ENCODE results near the gene SOBP.

The SOBP gene

GRCh38 chr6:107629548-107630129, 139.7 kb downstream of the SOBP start:
- peaks cover 36% of the 10 kb centered on the region for H3K27me3 ChIP-seq (ENCODE audit: insufficient read depth, low read length)
- no peak overlapping the region for H3K27ac ChIP-seq (ENCODE audit: low read depth, low read length)
- H3K79me2 ChIP-seq (ENCODE audit: control insufficient read depth, insufficient read depth, low read length, unreplicated experiment), result no peaks in the 10 kb centered on the region
- H3K4me3 ChIP-seq (ENCODE audit: low read depth, low read length), result no peak overlapping the region
- H2AFZ ChIP-seq (ENCODE audit: low read length, unreplicated experiment), result no peak overlapping the region
- no peaks in the 10 kb centered on the region for H3K36me3 ChIP-seq (ENCODE audit: insufficient read depth, low read length)
- no peaks in the 10 kb centered on the region for H3K4me1 ChIP-seq (ENCODE audit: control insufficient read depth, insufficient read depth, low read length, unreplicated experiment)

DNA sequence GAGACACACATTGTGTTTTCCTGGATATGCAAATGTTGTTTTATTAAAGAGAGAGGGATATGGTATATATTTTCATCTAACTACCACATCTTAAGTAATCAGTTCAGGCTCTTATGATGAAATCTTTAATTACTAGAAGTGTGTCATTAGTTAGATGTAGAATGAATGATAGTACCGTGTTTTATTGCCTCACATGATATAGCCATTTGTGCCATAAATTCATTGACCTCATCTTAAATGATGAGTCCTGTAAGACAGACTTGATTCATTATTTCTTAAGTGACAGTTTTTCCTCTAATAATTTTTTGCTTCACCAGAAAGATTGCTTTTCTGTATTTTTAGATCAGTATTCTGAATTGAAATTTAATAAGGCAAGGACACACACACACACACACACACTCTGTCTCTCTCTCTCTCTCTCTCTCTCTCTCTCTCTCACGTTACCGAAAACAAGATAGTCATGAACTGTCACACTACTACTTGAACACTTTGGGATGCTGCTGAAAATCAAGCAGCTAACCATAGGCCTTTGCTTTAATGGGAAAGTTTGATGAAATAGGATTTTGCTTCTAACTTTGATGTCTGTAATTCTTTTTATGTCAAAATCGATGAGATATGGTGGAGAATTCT, 140.5 kb downstream of the SOBP start:
- Histone ChIP-seq H2AFZ (ENCODE audit: low read length, unreplicated experiment) (no peak overlapping the region), H3K36me3 (ENCODE audit: insufficient read depth, low read length) (no peaks in the 10 kb centered on the region), H3K27ac (ENCODE audit: low read depth, low read length) (no peak overlapping the region), H3K4me3 (ENCODE audit: low read depth, low read length) (no peak overlapping the region), H3K27me3 (ENCODE audit: insufficient read depth, low read length) (peaks cover 41% of the 10 kb centered on the region), H3K79me2 (ENCODE audit: control insufficient read depth, insufficient read depth, low read length, unreplicated experiment) (no peaks in the 10 kb centered on the region), H3K4me1 (ENCODE audit: control insufficient read depth, insufficient read depth, low read length, unreplicated experiment) (no peaks in the 10 kb centered on the region)

DNA sequence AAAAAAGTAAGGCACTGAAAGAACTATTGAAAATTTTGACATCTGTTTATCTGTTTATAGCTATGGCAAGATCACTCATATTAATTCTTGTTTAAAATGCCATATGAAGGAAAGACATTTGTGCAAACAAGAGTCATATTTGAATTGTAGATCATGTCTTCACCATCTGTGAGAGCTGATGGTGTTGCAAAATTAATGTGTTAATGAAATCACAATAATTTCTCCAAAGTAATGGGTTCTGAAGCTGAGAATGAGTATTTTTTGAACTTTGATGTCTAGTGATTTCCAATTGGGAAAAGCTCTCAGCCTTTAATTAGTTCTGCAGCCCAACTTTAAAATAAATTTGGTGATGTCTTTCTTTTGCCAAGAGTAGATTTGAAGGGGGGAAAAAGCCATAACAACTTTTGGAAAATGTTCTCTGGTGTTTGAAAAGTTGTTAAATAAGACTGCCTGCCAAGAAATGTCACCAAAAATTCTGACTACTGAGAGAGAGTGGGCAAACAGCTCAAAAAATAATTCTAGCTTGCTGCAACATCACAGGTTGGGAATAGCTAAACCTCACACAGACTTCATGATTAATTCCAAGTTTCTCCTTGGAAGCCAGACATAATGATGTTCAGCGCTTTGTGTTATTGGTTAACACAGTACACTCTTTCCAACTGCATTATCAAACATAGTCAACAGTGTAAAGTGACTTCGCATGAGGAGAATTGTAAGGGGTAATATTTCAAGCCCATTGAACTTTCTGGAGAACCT, 142.6 kb downstream of the SOBP start:
- Histone ChIP-seq H3K36me3 (ENCODE audit: insufficient read depth, low read length) (no peaks in the 10 kb centered on the region), H3K4me3 (ENCODE audit: low read depth, low read length) (no peak overlapping the region), H3K27ac (ENCODE audit: low read depth, low read length) (no peak overlapping the region), H3K4me1 (ENCODE audit: control insufficient read depth, insufficient read depth, low read length, unreplicated experiment) (no peaks in the 10 kb centered on the region), H3K79me2 (ENCODE audit: control insufficient read depth, insufficient read depth, low read length, unreplicated experiment) (no peaks in the 10 kb centered on the region), H2AFZ (ENCODE audit: low read length, unreplicated experiment) (no peak overlapping the region), H3K27me3 (ENCODE audit: insufficient read depth, low read length) (peaks cover 54% of the 10 kb centered on the region)

DNA sequence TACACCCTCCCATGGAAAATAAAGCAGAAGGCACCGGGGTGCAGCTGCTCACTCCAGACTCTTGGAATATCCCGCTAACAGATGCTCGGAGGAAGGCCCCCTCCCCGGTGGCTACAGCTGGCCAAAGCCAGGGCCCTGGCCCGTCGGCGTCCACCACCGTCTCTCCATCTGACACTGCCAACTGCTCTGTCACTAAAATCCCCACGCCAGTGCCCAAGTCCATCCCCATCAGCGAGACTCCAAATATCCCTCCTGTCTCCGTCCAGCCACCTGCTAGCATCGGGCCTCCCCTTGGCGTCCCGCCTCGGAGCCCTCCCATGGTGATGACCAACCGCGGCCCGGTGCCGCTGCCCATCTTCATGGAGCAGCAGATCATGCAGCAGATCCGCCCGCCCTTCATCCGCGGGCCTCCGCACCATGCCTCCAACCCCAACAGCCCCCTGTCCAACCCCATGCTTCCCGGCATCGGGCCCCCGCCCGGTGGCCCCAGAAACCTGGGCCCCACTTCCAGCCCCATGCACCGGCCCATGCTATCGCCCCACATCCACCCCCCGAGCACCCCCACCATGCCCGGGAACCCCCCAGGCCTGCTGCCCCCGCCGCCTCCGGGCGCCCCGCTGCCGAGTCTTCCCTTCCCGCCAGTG, 143.9 kb downstream of the SOBP start:
- peaks cover 54% of the 10 kb centered on the region for H3K27me3 ChIP-seq (ENCODE audit: insufficient read depth, low read length)
- no peaks in the 10 kb centered on the region for H3K36me3 ChIP-seq (ENCODE audit: insufficient read depth, low read length)
- H2AFZ ChIP-seq (ENCODE audit: low read length, unreplicated experiment), result no peak overlapping the region
- no peaks in the 10 kb centered on the region for H3K79me2 ChIP-seq (ENCODE audit: control insufficient read depth, insufficient read depth, low read length, unreplicated experiment)
- H3K27ac ChIP-seq (ENCODE audit: low read depth, low read length), result no peak overlapping the region
- no peak overlapping the region for H3K4me3 ChIP-seq (ENCODE audit: low read depth, low read length)
- no peaks in the 10 kb centered on the region for H3K4me1 ChIP-seq (ENCODE audit: control insufficient read depth, insufficient read depth, low read length, unreplicated experiment)

DNA sequence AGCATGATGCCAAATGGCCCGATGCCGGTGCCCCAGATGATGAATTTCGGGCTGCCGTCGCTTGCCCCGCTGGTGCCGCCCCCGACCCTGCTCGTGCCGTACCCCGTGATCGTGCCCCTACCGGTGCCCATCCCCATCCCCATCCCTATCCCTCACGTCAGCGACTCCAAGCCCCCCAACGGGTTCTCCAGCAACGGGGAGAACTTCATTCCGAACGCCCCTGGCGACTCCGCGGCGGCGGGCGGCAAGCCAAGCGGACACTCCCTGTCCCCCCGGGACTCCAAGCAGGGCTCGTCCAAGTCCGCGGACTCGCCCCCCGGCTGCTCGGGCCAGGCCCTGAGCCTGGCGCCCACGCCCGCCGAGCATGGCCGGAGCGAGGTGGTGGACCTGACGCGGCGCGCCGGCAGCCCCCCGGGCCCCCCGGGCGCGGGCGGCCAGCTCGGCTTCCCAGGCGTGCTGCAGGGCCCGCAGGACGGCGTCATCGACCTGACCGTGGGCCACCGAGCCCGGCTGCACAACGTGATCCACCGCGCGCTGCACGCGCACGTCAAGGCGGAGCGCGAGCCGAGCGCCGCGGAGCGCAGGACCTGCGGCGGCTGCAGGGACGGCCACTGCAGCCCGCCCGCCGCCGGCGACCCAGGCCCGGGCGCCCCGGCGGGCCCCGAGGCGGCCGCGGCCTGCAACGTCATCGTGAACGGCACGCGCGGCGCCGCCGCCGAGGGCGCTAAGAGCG, 144.6 kb downstream of the SOBP start:
- Histone ChIP-seq H3K27ac (ENCODE audit: low read depth, low read length) (no peak overlapping the region), H3K4me1 (ENCODE audit: control insufficient read depth, insufficient read depth, low read length, unreplicated experiment) (no peaks in the 10 kb centered on the region), H2AFZ (ENCODE audit: low read length, unreplicated experiment) (no peak overlapping the region), H3K79me2 (ENCODE audit: control insufficient read depth, insufficient read depth, low read length, unreplicated experiment) (no peaks in the 10 kb centered on the region), H3K36me3 (ENCODE audit: insufficient read depth, low read length) (no peaks in the 10 kb centered on the region), H3K4me3 (ENCODE audit: low read depth, low read length) (no peak overlapping the region), H3K27me3 (ENCODE audit: insufficient read depth, low read length) (peaks cover 59% of the 10 kb centered on the region)

DNA sequence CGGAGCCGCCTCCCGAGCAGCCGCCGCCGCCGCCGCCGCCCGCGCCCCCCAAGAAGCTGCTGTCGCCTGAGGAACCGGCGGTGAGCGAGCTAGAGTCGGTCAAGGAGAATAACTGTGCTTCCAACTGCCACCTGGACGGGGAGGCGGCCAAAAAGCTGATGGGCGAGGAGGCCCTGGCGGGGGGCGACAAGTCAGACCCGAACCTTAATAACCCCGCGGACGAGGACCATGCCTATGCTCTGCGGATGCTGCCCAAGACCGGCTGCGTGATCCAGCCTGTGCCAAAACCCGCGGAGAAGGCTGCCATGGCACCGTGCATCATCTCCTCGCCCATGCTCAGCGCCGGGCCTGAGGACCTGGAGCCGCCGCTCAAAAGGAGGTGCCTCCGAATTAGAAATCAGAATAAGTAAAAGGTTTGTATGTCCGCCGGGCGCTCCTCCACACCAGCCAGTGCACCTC, 145.2 kb downstream of the SOBP start:
- H3K27ac ChIP-seq (ENCODE audit: low read depth, low read length), result no peak overlapping the region
- no peaks in the 10 kb centered on the region for H3K79me2 ChIP-seq (ENCODE audit: control insufficient read depth, insufficient read depth, low read length, unreplicated experiment)
- H3K4me3 ChIP-seq (ENCODE audit: low read depth, low read length), result no peak overlapping the region
- H3K4me1 ChIP-seq (ENCODE audit: control insufficient read depth, insufficient read depth, low read length, unreplicated experiment), result no peaks in the 10 kb centered on the region
- no peak overlapping the region for H2AFZ ChIP-seq (ENCODE audit: low read length, unreplicated experiment)
- peaks cover 60% of the 10 kb centered on the region for H3K27me3 ChIP-seq (ENCODE audit: insufficient read depth, low read length)
- no peaks in the 10 kb centered on the region for H3K36me3 ChIP-seq (ENCODE audit: insufficient read depth, low read length)

DNA sequence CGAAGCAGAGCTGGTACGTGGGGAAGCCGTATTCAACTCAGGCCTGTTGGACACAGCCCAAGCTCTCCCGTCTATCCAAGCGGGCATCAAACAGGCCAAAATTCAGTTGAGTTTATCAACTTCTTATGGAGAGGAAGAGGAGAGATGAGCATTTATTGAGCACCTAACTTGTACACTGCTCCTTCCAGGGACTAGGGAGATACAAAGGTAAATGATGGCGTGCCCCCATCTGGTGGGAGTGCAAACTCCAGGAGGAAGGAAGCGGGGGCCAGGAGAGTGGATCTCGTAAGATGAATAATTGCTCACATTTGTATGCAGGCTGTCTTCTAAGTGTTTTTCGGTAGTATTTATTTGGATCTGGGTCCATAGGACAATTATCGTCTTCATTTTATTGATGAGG, 146.6 kb downstream of the SOBP start:
- Histone ChIP-seq H2AFZ (ENCODE audit: low read length, unreplicated experiment) (no peak overlapping the region), H3K79me2 (ENCODE audit: control insufficient read depth, insufficient read depth, low read length, unreplicated experiment) (no peaks in the 10 kb centered on the region), H3K4me3 (ENCODE audit: low read depth, low read length) (no peak overlapping the region), H3K36me3 (ENCODE audit: insufficient read depth, low read length) (no peaks in the 10 kb centered on the region), H3K4me1 (ENCODE audit: control insufficient read depth, insufficient read depth, low read length, unreplicated experiment) (no peaks in the 10 kb centered on the region), H3K27me3 (ENCODE audit: insufficient read depth, low read length) (peaks cover 64% of the 10 kb centered on the region), H3K27ac (ENCODE audit: low read depth, low read length) (no peak overlapping the region)

- H3K27ac ChIP-seq (ENCODE audit: low read depth, low read length), result no peak overlapping the region
Observed at GRCh38 chr6:107637316-107638315, 147.7 kb downstream of the SOBP start.

DNA sequence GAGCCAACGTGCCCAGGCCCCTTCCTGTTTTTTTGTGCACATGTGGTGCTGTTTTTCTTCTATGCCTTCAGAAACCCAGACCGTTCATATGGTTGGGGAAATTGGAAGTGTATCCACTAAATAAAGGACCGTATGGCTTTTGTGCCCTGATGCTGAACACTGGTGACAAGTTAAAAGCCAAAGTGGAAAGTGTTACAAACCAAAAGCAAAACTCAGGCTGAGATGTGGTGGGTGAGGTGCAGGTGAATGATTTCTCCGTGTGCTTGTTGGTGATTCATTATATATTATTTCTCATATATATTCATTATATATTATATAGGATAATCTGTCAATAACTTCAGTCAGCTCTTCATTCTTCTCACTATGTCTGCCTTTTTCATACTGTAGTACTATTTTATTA, 148.6 kb downstream of the SOBP start:
- H3K4me3 ChIP-seq (ENCODE audit: low read depth, low read length), result no peak overlapping the region
- H3K27me3 ChIP-seq (ENCODE audit: insufficient read depth, low read length), result peaks cover 47% of the 10 kb centered on the region
- no peak overlapping the region for H2AFZ ChIP-seq (ENCODE audit: low read length, unreplicated experiment)
- no peak overlapping the region for H3K27ac ChIP-seq (ENCODE audit: low read depth, low read length)
- H3K4me1 ChIP-seq (ENCODE audit: control insufficient read depth, insufficient read depth, low read length, unreplicated experiment), result no peaks in the 10 kb centered on the region
- H3K36me3 ChIP-seq (ENCODE audit: insufficient read depth, low read length), result no peaks in the 10 kb centered on the region
- no peaks in the 10 kb centered on the region for H3K79me2 ChIP-seq (ENCODE audit: control insufficient read depth, insufficient read depth, low read length, unreplicated experiment)

More at GRCh38 chr6:107637316-107638315, 147.7 kb downstream of the SOBP start:
- Histone ChIP-seq H2AFZ (ENCODE audit: low read length, unreplicated experiment) (no peak overlapping the region), H3K36me3 (ENCODE audit: insufficient read depth, low read length) (no peaks in the 10 kb centered on the region), H3K27me3 (ENCODE audit: insufficient read depth, low read length) (peaks cover 55% of the 10 kb centered on the region), H3K4me1 (ENCODE audit: control insufficient read depth, insufficient read depth, low read length, unreplicated experiment) (no peaks in the 10 kb centered on the region), H3K4me3 (ENCODE audit: low read depth, low read length) (no peak overlapping the region), H3K79me2 (ENCODE audit: control insufficient read depth, insufficient read depth, low read length, unreplicated experiment) (no peaks in the 10 kb centered on the region)

Measured in ACC112 (cell line).